Mesothelial cell of epicardium (in vitro differentiated cells): ENCODE results near the gene IFNL4. TPM values are rescaled to one million over a fixed set of nuclear protein-coding genes. Genes with fewer than 3 reads are reported as not detected.
A peak's percentile ranks its signal among the peaks of the same experiment; 100 is the strongest.
"Not testable (repeated sequence)": the region's sequence is repeated elsewhere in the genome, so short reads cannot be mapped to it uniquely, and the experiment has no call there.

Experiments used
- DNase-seq, 2 experiments: peaks; one replicate each; pipeline ENCODE4 v3.0.0; 2021; ENCODE audit warnings: low spot score in 2 of 2; ENCODE audit not compliant: unreplicated experiment in 2 of 2
- H3K27ac Mint-ChIP-seq: 2 replicates; pipeline ENCODE4 v1.8.0; 2021; ENCODE audit warnings: mixed read lengths
- H3K27me3 Mint-ChIP-seq: 2 replicates; pipeline ENCODE4 v1.8.0; 2021; ENCODE audit warnings: low read depth, mixed read lengths
- H3K36me3 Mint-ChIP-seq: 2 replicates; pipeline ENCODE4 v1.8.0; 2021; ENCODE audit warnings: mixed read lengths
- H3K4me1 Mint-ChIP-seq: 2 replicates; pipeline ENCODE4 v1.8.0; 2021; ENCODE audit warnings: mixed read lengths
- H3K4me3 Mint-ChIP-seq: 2 replicates; pipeline ENCODE4 v1.8.0; 2021; ENCODE audit warnings: mild to moderate bottlenecking, moderate library complexity, mixed read lengths
- H3K9me3 Mint-ChIP-seq: 2 replicates; pipeline ENCODE4 v1.8.0; 2021; ENCODE audit warnings: mixed read lengths
- total RNA-seq: library from RNA; stranded (reverse); gene quantifications from 3 replicates; pipeline ENCODE4 v1.2.1, GENCODE V29; 2021
- TF ChIP-seq, protein P1 (sequence below): fragments of 200-600 bp; sonication (generic); IDR thresholded peaks from one replicate; pipeline ENCODE4 v1.5.0; 2021; ENCODE audit warnings: antibody characterized with exemption; ENCODE audit not compliant: unreplicated experiment

IFNL4 gene
- total RNA-seq, 1 donor from 2014 or later = 0.74 TPM

DNA sequence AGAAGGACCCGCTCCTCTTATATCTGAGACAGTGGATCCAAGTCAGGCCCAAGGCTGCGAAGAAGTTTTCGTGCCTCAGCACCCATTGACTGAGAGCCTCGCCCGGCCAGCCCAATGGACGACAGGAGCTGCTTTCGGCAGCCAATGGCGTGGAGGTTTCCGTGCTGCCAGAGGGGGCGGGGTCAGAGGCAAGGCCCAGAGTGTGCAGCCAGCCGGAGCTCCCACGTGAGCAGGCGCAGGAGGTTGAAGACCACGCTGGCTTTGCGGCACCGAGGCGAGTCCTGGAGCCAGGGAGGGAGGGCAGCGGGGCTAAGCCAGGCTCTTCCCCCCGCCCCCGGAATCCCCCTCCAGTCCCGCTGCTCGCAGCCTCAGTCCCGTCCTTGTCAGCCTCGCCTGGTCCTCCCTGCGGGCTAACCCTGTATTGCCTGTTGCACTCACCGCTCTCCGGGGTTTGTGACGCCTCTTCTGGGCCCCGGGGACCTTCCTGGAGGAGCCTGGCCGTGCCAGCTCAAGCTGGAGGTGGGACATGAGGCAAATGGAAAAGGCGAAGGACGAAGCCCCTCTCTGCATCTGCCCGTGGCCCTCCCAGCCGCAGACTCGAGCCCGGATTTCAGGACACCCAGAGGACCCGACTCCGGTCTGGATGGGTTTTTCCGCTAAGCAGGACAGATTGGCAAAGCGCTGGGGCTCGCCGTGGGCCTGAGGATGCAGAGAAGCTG, 1.5 kb downstream of the IFNL4 start:
- TF ChIP-seq, protein P1, sequence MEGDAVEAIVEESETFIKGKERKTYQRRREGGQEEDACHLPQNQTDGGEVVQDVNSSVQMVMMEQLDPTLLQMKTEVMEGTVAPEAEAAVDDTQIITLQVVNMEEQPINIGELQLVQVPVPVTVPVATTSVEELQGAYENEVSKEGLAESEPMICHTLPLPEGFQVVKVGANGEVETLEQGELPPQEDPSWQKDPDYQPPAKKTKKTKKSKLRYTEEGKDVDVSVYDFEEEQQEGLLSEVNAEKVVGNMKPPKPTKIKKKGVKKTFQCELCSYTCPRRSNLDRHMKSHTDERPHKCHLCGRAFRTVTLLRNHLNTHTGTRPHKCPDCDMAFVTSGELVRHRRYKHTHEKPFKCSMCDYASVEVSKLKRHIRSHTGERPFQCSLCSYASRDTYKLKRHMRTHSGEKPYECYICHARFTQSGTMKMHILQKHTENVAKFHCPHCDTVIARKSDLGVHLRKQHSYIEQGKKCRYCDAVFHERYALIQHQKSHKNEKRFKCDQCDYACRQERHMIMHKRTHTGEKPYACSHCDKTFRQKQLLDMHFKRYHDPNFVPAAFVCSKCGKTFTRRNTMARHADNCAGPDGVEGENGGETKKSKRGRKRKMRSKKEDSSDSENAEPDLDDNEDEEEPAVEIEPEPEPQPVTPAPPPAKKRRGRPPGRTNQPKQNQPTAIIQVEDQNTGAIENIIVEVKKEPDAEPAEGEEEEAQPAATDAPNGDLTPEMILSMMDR = no peak
- H3K4me1 Mint-ChIP-seq = peaks cover 25% of the 10 kb centered on the region
- H3K4me3 Mint-ChIP-seq = peak overlapping the region; percentile 33
- H3K27me3 Mint-ChIP-seq = peaks cover 57% of the 10 kb centered on the region
- no peaks in the 10 kb centered on the region for H3K9me3 Mint-ChIP-seq
- H3K36me3 Mint-ChIP-seq = no peaks in the 10 kb centered on the region
- DNase-seq = no peak
- no peak overlapping the region for H3K27ac Mint-ChIP-seq

DNA sequence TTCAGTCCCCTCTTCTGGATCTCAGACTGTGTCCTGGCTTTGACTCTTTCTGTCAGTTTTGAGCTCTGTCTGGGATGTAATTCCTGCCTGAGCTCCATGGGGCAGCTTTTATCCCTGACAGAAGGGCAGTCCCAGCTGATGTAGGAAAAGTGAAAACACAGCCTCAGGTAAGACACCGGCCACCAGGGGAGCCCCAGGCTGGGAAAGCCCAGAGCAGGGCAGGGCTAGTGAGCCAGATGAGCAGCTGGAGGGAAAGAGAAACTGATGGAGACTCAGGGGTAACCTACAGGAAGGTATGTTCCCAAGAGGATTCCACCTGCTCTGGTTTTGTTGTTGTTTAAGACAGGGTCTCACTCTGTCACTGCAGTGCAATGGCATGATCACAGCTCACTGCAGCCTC, 3.5 kb downstream of the IFNL4 start:
- H3K9me3 Mint-ChIP-seq, H3K27ac Mint-ChIP-seq, H3K4me3 Mint-ChIP-seq, H3K36me3 Mint-ChIP-seq, DNase-seq: not testable (repeated sequence)
- Mint-ChIP-seq H3K27me3 (peaks cover 58% of the 10 kb centered on the region), H3K4me1 (peaks cover 13% of the 10 kb centered on the region)

DNA sequence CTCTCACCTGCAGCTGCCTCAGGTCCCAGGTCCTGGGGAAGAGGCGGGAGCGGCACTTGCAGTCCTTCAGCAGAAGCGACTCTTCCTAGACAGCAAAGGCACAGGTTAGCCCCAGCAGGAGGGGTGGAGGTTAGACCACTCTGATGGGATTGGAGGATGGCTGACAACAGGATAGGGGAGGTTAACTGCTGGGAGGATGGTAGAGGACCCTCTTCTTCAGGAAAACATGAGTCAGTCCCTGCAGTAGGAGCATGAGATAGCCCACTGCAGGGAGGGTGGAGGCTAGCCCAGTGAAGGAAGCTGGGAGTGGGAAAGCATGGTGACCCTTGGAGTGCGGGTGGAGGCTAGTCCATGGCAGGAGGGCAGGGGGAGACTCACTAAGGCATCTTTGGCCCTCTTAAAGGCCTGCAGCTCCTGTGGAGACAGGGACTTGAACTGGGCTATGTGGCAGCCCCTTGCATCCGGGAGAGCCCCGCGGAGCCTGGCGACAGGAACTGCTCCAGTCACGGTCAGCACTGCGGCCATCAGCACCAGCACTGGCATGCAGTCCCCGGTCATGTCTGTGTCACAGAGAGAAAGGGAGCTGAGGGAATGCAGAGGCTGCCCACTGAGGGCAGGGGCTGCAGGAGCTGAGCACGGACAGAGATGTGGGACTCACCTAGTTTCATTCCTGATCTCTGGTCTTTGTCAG, 4.1 kb downstream of the IFNL4 start, which contains the start of gene IFNL3:
IFNL3 (minus strand) TSS at position 597 of the 691 bp plus-strand sequence; CDS start at position 558, 39 bp downstream.
- peaks cover 10% of the 10 kb centered on the region for H3K4me1 Mint-ChIP-seq
- H3K36me3 Mint-ChIP-seq, H3K27ac Mint-ChIP-seq, DNase-seq, H3K4me3 Mint-ChIP-seq, H3K9me3 Mint-ChIP-seq: not testable (repeated sequence)
- peaks cover 56% of the 10 kb centered on the region for H3K27me3 Mint-ChIP-seq

DNA sequence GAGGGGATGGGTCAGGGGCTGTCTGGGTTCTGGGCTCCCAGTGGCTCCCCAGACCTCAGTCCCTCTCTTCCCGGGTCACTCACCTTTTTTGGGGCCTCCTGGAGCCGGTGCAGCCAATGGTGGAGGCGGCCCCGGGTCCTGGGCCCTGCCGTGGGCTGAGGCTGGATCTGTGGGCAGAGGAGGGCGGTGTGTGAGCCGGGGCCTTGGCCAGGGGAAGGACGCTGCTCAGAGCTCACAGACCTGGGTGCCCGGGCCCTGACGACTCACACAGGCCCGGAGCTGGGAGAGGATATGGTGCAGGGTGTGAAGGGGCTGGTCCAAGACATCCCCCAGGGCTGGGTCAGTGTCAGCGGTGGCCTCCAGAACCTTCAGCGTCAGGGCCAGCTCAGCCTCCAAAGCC, 4.9 kb downstream of the IFNL4 start:
- H3K27me3 Mint-ChIP-seq = peaks cover 51% of the 10 kb centered on the region
- not testable (repeated sequence) for H3K4me1 Mint-ChIP-seq, H3K36me3 Mint-ChIP-seq, H3K4me3 Mint-ChIP-seq, H3K9me3 Mint-ChIP-seq, DNase-seq, H3K27ac Mint-ChIP-seq

DNA sequence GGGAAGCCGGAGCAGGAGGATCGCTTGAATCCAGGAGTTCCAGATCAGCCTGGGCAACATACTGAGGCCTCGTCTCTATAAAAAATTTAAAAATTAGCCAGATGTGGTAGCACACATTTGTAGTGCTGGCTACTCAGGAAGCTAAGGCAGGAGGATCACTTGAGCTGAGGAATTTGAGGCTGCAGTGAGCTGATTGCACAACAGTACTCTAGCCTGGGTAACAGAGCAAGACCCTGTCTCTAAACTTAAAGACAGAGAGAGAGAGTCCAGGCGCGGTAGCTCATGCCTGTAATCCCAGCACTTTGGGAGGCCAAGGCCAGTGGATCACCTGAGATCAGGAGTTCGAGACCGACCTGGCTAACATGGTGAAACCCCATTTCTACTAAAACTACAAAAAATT, 8.2 kb downstream of the IFNL4 start:
- Mint-ChIP-seq H3K4me3 (no peak overlapping the region), H3K36me3 (no peaks in the 10 kb centered on the region), H3K27ac (no peak overlapping the region), H3K9me3 (no peaks in the 10 kb centered on the region), H3K27me3 (peaks cover 40% of the 10 kb centered on the region), H3K4me1 (peaks cover 6% of the 10 kb centered on the region)
- TF ChIP-seq, protein P1 = no peak
- DNase-seq = no peak

DNA sequence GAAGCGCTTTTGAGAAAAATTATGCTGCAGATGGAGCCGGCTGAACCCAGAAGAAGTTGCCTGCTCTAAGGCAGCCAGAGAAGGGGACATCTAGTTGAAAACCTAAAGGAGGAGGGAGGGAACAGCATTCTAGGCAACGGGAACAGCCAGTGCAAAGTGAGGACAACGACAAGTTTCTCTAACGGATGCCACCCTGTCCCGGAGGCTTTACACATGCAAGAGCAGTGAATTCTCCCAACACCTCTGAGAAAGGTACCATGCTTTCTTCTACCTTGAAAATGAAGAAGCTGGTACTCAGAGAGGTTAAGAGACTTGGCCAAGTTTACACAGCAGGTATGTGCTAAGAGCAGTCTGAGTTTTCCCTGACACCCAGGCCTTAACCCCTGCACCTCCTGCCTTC, 9.7 kb downstream of the IFNL4 start:
- TF ChIP-seq, protein P1 = no peak
- H3K4me3 Mint-ChIP-seq = no peak overlapping the region

DNA sequence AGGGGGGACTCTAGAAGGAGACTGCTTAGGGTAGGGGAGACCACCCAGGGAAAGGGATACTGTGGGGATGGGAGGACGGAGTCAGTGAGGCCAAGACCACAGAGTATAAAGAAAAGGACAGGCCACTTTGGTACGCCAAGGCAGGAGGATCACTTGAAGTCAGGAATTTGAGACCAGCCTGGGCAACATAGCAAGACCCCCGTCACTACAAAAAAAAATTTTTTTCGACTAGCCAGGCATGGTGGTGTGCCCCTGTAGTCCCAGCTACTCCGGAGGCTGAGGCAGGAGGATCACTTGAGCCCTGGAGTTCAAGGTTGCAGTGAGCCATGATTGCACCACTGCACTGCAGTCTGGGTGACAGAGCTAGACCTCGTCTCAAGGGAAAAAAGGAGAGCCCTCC, 10.4 kb downstream of the IFNL4 start:
- peaks cover 33% of the 10 kb centered on the region for H3K27me3 Mint-ChIP-seq
- H3K4me1 Mint-ChIP-seq = peaks cover 6% of the 10 kb centered on the region

More for the DNA sequence above, 9.7 kb downstream of the IFNL4 start:
- no peak for DNase-seq
- H3K36me3 Mint-ChIP-seq = no peaks in the 10 kb centered on the region
- H3K27me3 Mint-ChIP-seq = peaks cover 36% of the 10 kb centered on the region
- no peaks in the 10 kb centered on the region for H3K9me3 Mint-ChIP-seq
- H3K27ac Mint-ChIP-seq = no peak overlapping the region
- H3K4me1 Mint-ChIP-seq = peaks cover 6% of the 10 kb centered on the region

More for the DNA sequence above, 10.4 kb downstream of the IFNL4 start:
- DNase-seq = no peak
- no peaks in the 10 kb centered on the region for H3K36me3 Mint-ChIP-seq
- no peak overlapping the region for H3K4me3 Mint-ChIP-seq
- TF ChIP-seq, protein P1 = no peak
- no peaks in the 10 kb centered on the region for H3K9me3 Mint-ChIP-seq
- H3K27ac Mint-ChIP-seq = no peak overlapping the region
